Motor neuron (in vitro differentiated cells): ENCODE measurements around the gene PSAPL1. TPM values are rescaled to one million over a fixed set of nuclear protein-coding genes. Genes with fewer than 3 reads are reported as not detected.

Source experiments
- ATAC-seq, 8 experiments: fragments of 200-7000 bp; cut with Tn5 transposase; replicated peaks in 6 of 8; 2 replicates each; pipeline ENCODE4 v1.8.0; 2021; ENCODE audit warnings: mild to moderate bottlenecking in 8 of 8, moderate library complexity in 8 of 8
- H3K27ac ChIP-seq, 2 donors: fragments of 250-450 bp; sonication (Bioruptor Pico); 2 replicates each; pipeline ENCODE4 v1.9.0; 2021; ENCODE audit warnings: antibody characterized with exemption in 2 of 2, mild to moderate bottlenecking in 2 of 2, moderate library complexity in 1 of 2
- H3K4me1 ChIP-seq, 2 donors: fragments of 250-450 bp; sonication (Bioruptor Pico); replicated peaks in 1 of 2; 2 replicates each; pipeline ENCODE4 v1.6.1; 2021; ENCODE audit warnings: antibody characterized with exemption in 2 of 2, mild to moderate bottlenecking in 2 of 2, moderate library complexity in 1 of 2
- H3K4me3 ChIP-seq, 5 donors: fragments of 250-450 bp; sonication (Bioruptor Pico); 2 replicates each; pipeline ENCODE4 v1.9.0; 2021; ENCODE audit warnings: antibody characterized with exemption in 5 of 5, mild to moderate bottlenecking in 5 of 5, moderate library complexity in 4 of 5
- WGBS, 10 experiments: fragments of 450-650 bp; shearing (Covaris generic); methylation state at CpG; one replicate each; pipeline ENCODE4 v1.0.0; 2022; 5-methylcytosine and 5-hydroxymethylcytosine counted together
- in situ Hi-C, 9 experiments: fragments of 400-800 bp; cut with MboI; loops; one replicate each; pipeline ENCODE4 v1.15.0; 2021; ENCODE audit warnings: low sequenced_read_pairs in 9 of 9, low pct_unique_long_range_greater_than_20kb in 2 of 9; ENCODE audit not compliant: unreplicated experiment in 9 of 9
- total RNA-seq, 8 experiments: library from RNA; unstranded; fragments of 300-600 nt; gene quantifications; 2 replicates each; pipeline versions ENCODE4 v1.2.3 to v1.2.4, GENCODE V29; 2022

The PSAPL1 gene
- total RNA-seq, 8 experiments from 2014 or later = 0.08 to 0.72 (median 0.31) TPM; not detected in 1

DNA sequence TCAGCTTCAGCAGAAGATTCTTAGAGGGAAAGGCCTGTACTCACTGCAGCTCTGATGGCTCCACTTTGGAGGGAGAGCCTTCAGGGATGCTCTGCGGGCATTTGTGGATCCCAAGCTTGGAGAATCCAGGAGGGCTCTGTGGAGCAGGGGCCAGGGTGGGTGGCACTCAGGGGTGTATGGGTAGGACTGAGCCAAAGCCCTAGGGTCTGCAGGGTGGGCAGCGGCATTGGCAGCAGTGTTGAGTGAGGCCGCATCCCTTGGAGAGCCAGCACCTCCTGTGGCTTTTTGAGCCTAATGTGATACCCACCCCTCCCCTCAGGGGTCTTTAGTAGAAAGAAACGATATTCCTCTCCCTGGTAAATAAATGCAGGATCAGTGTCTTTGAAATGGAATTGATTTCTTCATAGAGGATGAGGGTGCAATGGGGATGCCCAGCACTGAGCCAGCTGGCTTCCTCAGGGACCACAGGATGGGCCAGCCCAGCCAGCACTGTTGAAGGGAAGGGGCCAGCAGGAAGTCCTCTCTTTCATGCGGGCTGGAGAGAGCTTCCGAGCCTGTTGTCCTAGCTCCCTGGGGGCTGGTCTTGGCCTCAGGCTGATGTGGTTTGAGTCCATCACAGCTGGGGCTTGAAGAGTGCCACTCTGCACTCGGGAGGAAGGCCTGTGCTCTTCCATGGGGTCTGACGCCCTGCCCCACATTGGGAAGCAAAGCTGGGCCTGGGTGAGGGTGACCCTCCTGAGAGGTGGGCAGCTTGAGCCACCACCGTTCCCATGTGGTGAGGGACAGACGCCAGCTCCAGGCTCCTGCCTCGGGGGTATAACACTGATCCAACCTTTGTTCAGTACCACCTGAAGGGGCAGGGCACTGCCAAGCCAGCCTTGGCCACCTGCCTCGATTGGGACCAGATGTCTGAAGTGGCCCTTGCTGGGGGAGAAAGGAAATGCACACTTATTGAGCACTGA, 49.5 kb downstream of the PSAPL1 start:
- in situ Hi-C loops = no loop called here
- H3K4me3 ChIP-seq = no peak overlapping the region
- peaks cover 3 to 4% of the 10 kb centered on the region in 2 donors for H3K4me1 ChIP-seq
- H3K27ac ChIP-seq = no peak overlapping the region
- no peak for ATAC-seq
- WGBS, 10 experiments = 25 to 43% (median 40%) methylated on average over 1 of the region's 12 CpGs; no CpG with 5 or more reads in 7 of the 10 experiments

DNA sequence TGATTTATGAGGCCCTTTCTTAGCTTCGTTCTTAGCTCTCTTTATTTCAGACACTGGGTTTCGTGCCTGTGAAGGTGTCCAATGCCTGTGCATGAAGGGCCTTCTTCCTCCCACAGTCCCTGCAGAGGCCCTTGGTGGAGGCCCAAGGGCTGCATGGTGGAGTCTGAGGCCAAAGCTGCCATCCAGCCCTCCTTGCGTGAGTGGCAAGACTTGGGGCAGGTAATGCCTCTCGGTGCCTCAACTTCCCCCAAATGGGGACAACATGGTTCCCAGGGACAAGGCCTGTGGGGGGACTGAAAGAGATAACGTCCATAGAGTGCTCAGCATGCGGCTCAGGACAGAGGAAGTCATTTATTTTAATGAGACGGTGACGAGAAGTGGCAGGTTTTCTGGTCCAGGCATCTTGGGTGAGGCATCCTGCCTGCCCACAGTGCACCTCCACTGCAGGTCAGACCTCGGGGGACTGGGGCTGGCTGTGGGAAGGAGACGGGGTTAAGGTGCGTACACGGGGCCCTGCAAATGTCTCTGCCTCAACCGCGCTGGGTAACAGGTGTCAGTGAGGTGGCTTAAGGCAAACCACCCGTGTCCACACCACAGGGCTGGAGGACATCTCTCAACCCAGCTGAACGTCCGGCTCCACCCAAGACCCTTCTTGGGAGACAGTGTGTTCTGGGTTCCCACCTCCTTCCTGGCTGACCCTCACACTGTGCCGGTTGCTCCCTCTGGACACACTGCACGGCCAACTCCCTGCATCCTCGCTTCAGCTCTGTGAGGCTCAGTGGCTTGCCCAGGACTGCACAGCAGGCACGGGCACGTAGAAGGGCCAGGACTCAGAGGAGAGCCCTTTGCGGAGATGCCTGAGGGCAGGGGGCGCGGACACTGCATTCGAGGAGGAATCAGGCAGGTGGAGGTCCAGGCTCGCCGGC, 50.5 kb downstream of the PSAPL1 start:
- no peak for ATAC-seq
- in situ Hi-C loops = no loop called here
- no peak overlapping the region for H3K4me3 ChIP-seq
- H3K4me1 ChIP-seq = peaks cover 3 to 7% of the 10 kb centered on the region in 2 donors
- 32 to 100% (median 61%) methylated on average over 1 to 9 of the region's 28 CpGs; no CpG with 5 or more reads in 4 of the 10 experiments for WGBS, 10 experiments
- H3K27ac ChIP-seq = no peak overlapping the region

DNA sequence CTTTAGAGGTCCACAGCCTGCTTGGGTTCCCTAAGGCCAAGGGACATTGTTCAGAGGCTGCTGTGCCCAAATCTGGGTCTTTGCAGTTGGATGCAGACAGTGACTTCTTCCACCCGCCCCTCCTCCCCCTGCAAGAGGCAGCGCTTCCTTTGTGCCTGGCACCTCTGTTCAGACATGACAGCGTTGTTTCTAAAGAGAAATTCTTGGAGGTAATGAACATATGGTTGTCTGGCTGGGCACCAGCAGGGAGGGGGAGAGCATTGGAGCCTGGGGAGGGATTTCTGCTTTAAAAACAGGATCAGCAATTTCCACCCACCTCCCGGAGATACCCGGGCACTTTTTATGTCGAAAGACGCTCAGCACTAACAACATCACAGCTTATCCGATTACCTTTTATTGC, 51.5 kb downstream of the PSAPL1 start:
- H3K27ac ChIP-seq = no peak overlapping the region
- in situ Hi-C loops = no loop called here
- 52 to 100% (median 89%) methylated on average over 1 to 6 of the region's 8 CpGs; no CpG with 5 or more reads in 2 of the 10 experiments for WGBS, 10 experiments

DNA sequence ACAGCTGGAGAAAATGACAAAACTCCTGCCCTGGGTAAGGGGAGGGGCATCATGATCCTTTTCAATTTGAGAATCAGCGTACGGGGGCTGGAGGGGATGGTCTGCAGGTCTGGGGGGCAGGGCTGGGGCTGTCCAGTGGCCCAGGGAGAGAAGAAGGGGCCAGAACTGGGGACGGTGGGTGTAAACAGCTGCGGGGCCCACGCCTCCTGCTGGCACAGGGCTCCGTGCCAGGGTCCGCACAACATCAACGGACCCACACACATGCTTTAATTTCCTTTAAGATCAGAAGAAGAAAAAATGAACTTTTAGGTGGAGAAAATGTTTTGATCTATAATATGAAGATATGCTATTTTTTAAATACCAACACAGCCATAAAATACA, 52.1 kb downstream of the PSAPL1 start:
- H3K27ac ChIP-seq = no peak overlapping the region
- H3K4me1 ChIP-seq = peaks cover 3 to 14% of the 10 kb centered on the region in 2 donors
- no peak for ATAC-seq
- WGBS, 10 experiments = 40 to 80% methylated on average over 1 of the region's 8 CpGs; no CpG with 5 or more reads in 8 of the 10 experiments
- no peak overlapping the region for H3K4me3 ChIP-seq
- in situ Hi-C loops = no loop called here

More for the DNA sequence above, 51.5 kb downstream of the PSAPL1 start:
- H3K4me3 ChIP-seq = no peak overlapping the region
- peaks cover 3 to 14% of the 10 kb centered on the region in 2 donors for H3K4me1 ChIP-seq
- peak in 2 of 8 experiments; percentile 19 to 25 for ATAC-seq

DNA sequence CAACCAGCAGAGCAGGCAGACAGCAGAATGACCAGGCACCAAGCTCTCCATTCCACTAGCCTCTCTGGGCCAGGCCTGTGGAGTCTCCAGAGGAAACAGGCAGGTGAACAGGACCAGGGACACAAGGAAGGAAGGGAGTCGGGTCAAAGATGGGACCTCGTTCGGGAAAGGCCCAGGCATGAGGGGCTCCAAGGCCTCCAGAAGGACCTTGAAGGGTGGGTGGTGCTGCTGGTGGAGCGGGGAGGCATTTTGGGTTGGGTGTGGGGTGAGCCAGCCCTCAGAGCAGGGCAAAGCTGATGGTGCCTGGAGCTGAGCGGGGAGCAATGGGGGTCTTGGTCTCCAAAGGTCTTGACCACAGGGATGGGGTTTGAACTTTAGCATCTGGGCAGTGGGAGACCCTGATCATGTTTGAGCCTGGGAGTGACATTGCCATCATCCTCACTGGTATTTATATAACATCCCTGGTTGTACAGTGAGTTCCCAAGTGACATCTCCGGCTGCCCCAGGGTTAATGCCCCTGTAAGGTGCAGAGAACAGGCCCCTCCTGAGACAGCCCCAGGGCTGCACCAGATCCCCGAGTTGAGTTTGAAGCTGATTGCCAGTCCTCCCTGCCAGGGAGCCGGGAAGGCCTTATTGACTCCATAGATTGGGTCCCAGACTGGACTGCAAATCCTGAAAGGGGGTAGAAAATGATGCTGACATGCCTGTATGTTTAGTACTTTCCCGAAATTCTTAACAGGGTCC, 52.7 kb downstream of the PSAPL1 start:
- ATAC-seq = no peak
- H3K4me3 ChIP-seq = no peak overlapping the region
- H3K4me1 ChIP-seq = peaks cover 3 to 14% of the 10 kb centered on the region in 2 donors
- 21 to 100% (median 80%) methylated on average over 1 to 3 of the region's 9 CpGs; no CpG with 5 or more reads in 3 of the 10 experiments for WGBS, 10 experiments
- in situ Hi-C loops = no loop called here
- no peak overlapping the region for H3K27ac ChIP-seq

DNA sequence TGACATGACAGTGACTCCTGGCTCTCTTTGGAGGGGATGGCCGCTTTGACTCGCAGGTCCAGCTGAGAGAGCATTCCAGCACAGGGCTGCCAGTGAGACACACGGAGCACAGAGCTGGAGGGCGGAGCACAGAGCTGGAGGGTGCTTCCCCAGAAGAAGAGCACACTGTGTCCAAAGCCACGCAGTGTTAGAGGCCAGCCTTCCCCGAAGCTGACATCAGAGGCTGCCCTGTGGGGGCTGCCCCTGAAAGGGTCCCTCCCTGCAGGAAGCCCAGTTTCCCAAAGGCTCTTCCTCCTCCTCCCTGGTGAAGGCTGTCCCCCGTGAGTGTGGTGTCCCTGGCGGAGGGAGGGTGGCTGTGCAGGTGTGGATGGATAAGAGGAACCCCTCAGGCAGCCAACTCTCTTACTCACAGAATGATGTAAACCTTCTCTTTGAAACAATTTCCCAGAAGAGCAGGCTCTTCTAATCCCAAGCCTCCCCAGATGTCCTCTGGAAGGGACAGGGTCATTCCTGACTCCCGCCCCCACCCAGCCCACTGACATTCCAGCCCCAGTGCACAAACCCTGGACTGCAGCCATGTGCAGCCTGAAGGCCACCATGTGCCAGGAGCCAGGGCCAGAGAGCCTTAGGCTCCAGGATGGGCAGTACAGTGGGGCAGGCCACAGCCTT, 53.4 kb downstream of the PSAPL1 start:
- ATAC-seq = peak; percentile 37 to 91 (median 72)

More for the DNA sequence above, 53.4 kb downstream of the PSAPL1 start:
- Histone ChIP-seq H3K4me3 (no peak overlapping the region), H3K27ac (no peak overlapping the region), H3K4me1 (peaks cover 3 to 14% of the 10 kb centered on the region in 2 donors)
- in situ Hi-C loops = no loop called here
- WGBS, 10 experiments = 0 to 100% (median 0%) methylated on average over 1 to 5 of the region's 9 CpGs; no CpG with 5 or more reads in 5 of the 10 experiments

Other genes starting within 250 kb of the PSAPL1 start
- 10 to 100 TPM in 1 of 8 experiments, 1 to 10 TPM in 7; 1.8 to 14.0 (median 5.3) TPM for gene SORCS2, start 242.4 kb downstream of the PSAPL1 start, total RNA-seq